Karpas-422 (cell line): ENCODE data around the gene TTYH1. TPM values are rescaled to one million over a fixed set of nuclear protein-coding genes. Genes with fewer than 3 reads are reported as not detected.

Experiments
- DNase-seq: peaks from one replicate; pipeline ENCODE4 v3.0.0-alpha.2; 2015
- H2AFZ ChIP-seq: fragments of 200-600 bp; sonication (generic); 2 replicates; pipeline ENCODE4 v1.6.1; 2014; ENCODE audit warnings: antibody characterized with exemption, low read length, mixed read lengths
- H3K27ac ChIP-seq: fragments of 200-600 bp; sonication (generic); 2 replicates; pipeline ENCODE4 v1.5.1; 2014; ENCODE audit warnings: mild to moderate bottlenecking, low read length, moderate library complexity
- H3K27me3 ChIP-seq: fragments of 200-600 bp; sonication (generic); 2 replicates; pipeline ENCODE4 v1.6.1; 2014; ENCODE audit warnings: low read length, mixed read lengths
- H3K36me3 ChIP-seq: fragments of 200-600 bp; sonication (generic); 2 replicates; pipeline ENCODE4 v1.6.1; 2014; ENCODE audit warnings: low read length, mixed read lengths; ENCODE audit not compliant: insufficient read depth
- H3K4me1 ChIP-seq: fragments of 200-600 bp; sonication (generic); 2 replicates; pipeline ENCODE4 v1.6.1; 2014; ENCODE audit warnings: mild to moderate bottlenecking, low read length, mixed read lengths
- H3K4me2 ChIP-seq: fragments of 200-600 bp; sonication (generic); 2 replicates; pipeline ENCODE4 v1.6.1; 2014; ENCODE audit warnings: low read length, low read depth, mild to moderate bottlenecking; ENCODE audit not compliant: poor library complexity, severe bottlenecking
- H3K4me3 ChIP-seq: fragments of 200-600 bp; sonication (generic); 2 replicates; pipeline ENCODE4 v1.5.1; 2014; ENCODE audit warnings: mild to moderate bottlenecking, antibody characterized with exemption, low read length, mixed read lengths
- H3K79me2 ChIP-seq: fragments of 200-600 bp; sonication (generic); 2 replicates; pipeline ENCODE4 v1.6.1; 2014; ENCODE audit warnings: mild to moderate bottlenecking, low read length, mixed read lengths
- H3K9ac ChIP-seq: fragments of 200-600 bp; sonication (generic); 2 replicates; pipeline ENCODE4 v1.6.0; 2014; ENCODE audit warnings: low read length
- H3K9me2 ChIP-seq: fragments of 200-600 bp; sonication (generic), shearing (Covaris generic); replicated peaks from 2 replicates; pipeline ENCODE4 v1.6.0; 2014; ENCODE audit warnings: mild to moderate bottlenecking, low read length, moderate library complexity; ENCODE audit not compliant: insufficient read depth
- H3K9me3 ChIP-seq: fragments of 300-700, 200-600 bp; sonication (generic); 2 replicates; pipeline ENCODE4 v1.6.1; 2014; ENCODE audit warnings: low read length, mixed read lengths
- H4K20me1 ChIP-seq: fragments of 200-600 bp; sonication (generic); 2 replicates; pipeline ENCODE4 v1.6.1; 2014; ENCODE audit warnings: mild to moderate bottlenecking, antibody characterized with exemption, low read length, low read depth; ENCODE audit not compliant: insufficient read depth
- total RNA-seq: library from RNA; depleted of rRNA; stranded (reverse); fragments of >200 nt; shearing (Covaris generic); gene quantifications from 2 replicates; pipeline ENCODE4 v1.2.3, GENCODE V29; 2014; ENCODE audit warnings: low replicate concordance

TTYH1 gene
- total RNA-seq, 1 experiment from 2014 or later, result not detected

GRCh38 chr19:54387991-54388801, 27.1 kb upstream of the TTYH1 start:
- no peak for DNase-seq
- peak overlapping the region; percentile 10 for H3K4me2 ChIP-seq

GRCh38 chr19:54388802-54389139, 26.5 kb upstream of the TTYH1 start:
- Histone ChIP-seq H3K4me2 (peak overlapping the region; percentile 10), H3K9me3 (no peaks in the 10 kb centered on the region), H3K27me3 (no peaks in the 10 kb centered on the region), H3K79me2 (no peaks in the 10 kb centered on the region), H4K20me1 (no peaks in the 10 kb centered on the region), H3K9me2 (no peaks in the 10 kb centered on the region), H2AFZ (no peak overlapping the region), H3K4me3 (no peak overlapping the region), H3K36me3 (no peaks in the 10 kb centered on the region), H3K27ac (no peak overlapping the region), H3K9ac (no peak overlapping the region), H3K4me1 (peaks cover 11% of the 10 kb centered on the region)
- DNase-seq, result no peak

More at GRCh38 chr19:54387991-54388801, 27.1 kb upstream of the TTYH1 start:
- Histone ChIP-seq H3K4me3 (no peak overlapping the region), H2AFZ (no peak overlapping the region), H3K9me2 (no peaks in the 10 kb centered on the region), H3K4me1 (peaks cover 11% of the 10 kb centered on the region), H3K79me2 (no peaks in the 10 kb centered on the region), H3K9ac (no peak overlapping the region), H4K20me1 (no peaks in the 10 kb centered on the region), H3K9me3 (no peaks in the 10 kb centered on the region), H3K27me3 (no peaks in the 10 kb centered on the region), H3K36me3 (no peaks in the 10 kb centered on the region), H3K27ac (no peak overlapping the region)

DNA sequence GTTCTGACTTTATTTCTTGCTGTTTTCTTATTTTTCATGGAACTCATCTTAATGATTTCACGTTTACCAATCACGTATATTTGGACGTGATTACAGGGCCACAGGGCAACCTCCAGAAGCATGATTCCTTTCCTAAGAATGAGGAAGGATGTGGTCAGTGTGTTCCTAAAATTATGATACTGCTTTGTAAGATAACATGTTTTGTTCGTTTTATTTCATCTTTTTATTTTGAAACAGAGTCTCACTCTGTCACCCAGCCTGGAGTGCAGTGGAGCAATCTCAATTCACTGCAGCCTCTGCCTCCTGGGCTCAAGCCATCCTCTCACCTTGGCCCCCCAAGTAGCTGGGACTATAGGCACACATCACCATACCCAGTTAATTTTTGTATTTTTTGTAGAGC, 25.7 kb upstream of the TTYH1 start:
- Histone ChIP-seq H3K4me3 (no peak overlapping the region), H3K27me3 (no peaks in the 10 kb centered on the region), H3K9ac (no peak overlapping the region), H3K9me2 (no peaks in the 10 kb centered on the region), H4K20me1 (no peaks in the 10 kb centered on the region), H3K79me2 (no peaks in the 10 kb centered on the region), H2AFZ (no peak overlapping the region), H3K27ac (no peak overlapping the region), H3K9me3 (no peaks in the 10 kb centered on the region), H3K36me3 (no peaks in the 10 kb centered on the region), H3K4me1 (peaks cover 11% of the 10 kb centered on the region), H3K4me2 (no peak overlapping the region)
- no peak for DNase-seq

DNA sequence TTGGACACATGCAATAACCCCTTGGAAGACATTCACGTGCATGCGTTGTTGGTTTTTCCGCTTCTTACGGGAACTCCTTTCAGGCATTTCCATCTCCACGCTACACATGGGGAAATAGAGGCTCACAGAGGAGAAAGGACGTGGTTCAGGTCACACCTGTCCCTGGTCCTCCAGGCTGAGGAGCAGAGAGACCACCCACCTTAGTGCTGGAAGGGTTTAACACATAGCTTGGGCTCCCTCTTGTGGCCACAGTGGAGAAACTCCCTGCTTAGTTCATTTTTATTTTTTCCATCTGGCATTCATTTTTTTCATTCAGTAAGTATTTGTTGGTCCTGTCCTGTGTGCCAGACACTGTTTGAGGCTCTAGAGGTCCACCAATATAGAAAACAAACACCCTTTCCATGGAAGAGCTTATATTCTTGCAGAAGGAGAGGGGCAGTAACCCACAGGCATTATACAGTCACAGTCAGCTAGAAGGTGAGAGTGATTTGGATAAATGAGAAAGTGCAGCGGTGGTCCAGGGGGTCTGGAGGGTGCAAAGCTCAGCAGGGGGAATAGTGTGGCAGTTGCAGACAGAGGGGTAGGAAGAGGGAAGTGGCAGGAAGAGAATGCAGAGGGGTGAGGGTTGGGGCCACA, 24.2 kb upstream of the TTYH1 start:
- H3K9me3 ChIP-seq, result no peaks in the 10 kb centered on the region

DNA sequence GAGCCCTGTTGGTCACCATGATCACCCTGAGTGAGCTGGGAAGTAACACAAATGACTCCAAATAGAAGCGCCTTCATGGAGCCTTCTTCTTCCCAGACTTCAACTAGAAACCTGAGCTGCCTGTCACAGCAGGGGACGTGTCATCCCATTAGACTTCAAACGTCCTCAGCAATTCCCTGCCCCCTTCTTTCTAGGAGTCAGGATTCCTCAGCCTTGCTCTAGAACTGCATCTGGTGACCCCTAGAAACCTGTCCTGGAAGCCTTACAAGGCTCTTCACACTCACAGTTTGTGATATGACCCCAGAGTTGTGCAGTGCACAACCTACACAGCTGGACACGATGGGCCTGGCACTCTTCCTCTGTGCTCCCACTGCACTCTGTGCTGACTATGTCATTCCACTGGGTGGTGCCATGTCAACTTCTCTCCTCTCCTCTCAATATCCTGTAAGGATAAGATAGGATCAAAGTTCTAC, 23.6 kb upstream of the TTYH1 start:
- peaks cover 11% of the 10 kb centered on the region for H3K4me1 ChIP-seq
- DNase-seq, result no peak
- H3K4me3 ChIP-seq, result no peak overlapping the region
- no peaks in the 10 kb centered on the region for H3K27me3 ChIP-seq
- no peaks in the 10 kb centered on the region for H4K20me1 ChIP-seq
- H3K4me2 ChIP-seq, result no peak overlapping the region
- H2AFZ ChIP-seq, result no peak overlapping the region
- no peaks in the 10 kb centered on the region for H3K36me3 ChIP-seq
- H3K79me2 ChIP-seq, result no peaks in the 10 kb centered on the region
- no peak overlapping the region for H3K27ac ChIP-seq
- no peaks in the 10 kb centered on the region for H3K9me2 ChIP-seq
- no peak overlapping the region for H3K9ac ChIP-seq
- no peaks in the 10 kb centered on the region for H3K9me3 ChIP-seq

More for the DNA sequence above, 24.2 kb upstream of the TTYH1 start:
- Histone ChIP-seq H3K27ac (no peak overlapping the region), H3K4me1 (peaks cover 11% of the 10 kb centered on the region), H3K79me2 (no peaks in the 10 kb centered on the region), H3K36me3 (no peaks in the 10 kb centered on the region), H4K20me1 (no peaks in the 10 kb centered on the region), H3K9me2 (no peaks in the 10 kb centered on the region), H3K9ac (no peak overlapping the region), H3K4me2 (no peak overlapping the region), H3K4me3 (no peak overlapping the region), H2AFZ (no peak overlapping the region), H3K27me3 (no peaks in the 10 kb centered on the region)
- DNase-seq, result peak; percentile 88

- Histone ChIP-seq H3K9ac (no peak overlapping the region), H3K4me2 (no peak overlapping the region), H3K27me3 (no peaks in the 10 kb centered on the region), H3K9me3 (no peaks in the 10 kb centered on the region), H3K27ac (no peak overlapping the region), H2AFZ (no peak overlapping the region), H3K4me1 (peaks cover 11% of the 10 kb centered on the region), H3K36me3 (no peaks in the 10 kb centered on the region), H3K79me2 (no peaks in the 10 kb centered on the region), H4K20me1 (no peaks in the 10 kb centered on the region), H3K4me3 (no peak overlapping the region), H3K9me2 (no peaks in the 10 kb centered on the region)
- DNase-seq, result no peak
These were observed 23.2 kb upstream of the TTYH1 start for GRCh38 chr19:54392105-54392504.

- Histone ChIP-seq H2AFZ (no peak overlapping the region), H3K36me3 (no peaks in the 10 kb centered on the region), H3K9ac (no peak overlapping the region), H3K79me2 (no peaks in the 10 kb centered on the region), H4K20me1 (no peaks in the 10 kb centered on the region), H3K9me2 (no peaks in the 10 kb centered on the region), H3K4me2 (no peak overlapping the region), H3K9me3 (no peaks in the 10 kb centered on the region), H3K27me3 (no peaks in the 10 kb centered on the region), H3K4me3 (no peak overlapping the region), H3K4me1 (peaks cover 6% of the 10 kb centered on the region), H3K27ac (no peak overlapping the region)
- DNase-seq, result no peak
These were observed 21.9 kb upstream of the TTYH1 start for GRCh38 chr19:54393381-54393780.

DNA sequence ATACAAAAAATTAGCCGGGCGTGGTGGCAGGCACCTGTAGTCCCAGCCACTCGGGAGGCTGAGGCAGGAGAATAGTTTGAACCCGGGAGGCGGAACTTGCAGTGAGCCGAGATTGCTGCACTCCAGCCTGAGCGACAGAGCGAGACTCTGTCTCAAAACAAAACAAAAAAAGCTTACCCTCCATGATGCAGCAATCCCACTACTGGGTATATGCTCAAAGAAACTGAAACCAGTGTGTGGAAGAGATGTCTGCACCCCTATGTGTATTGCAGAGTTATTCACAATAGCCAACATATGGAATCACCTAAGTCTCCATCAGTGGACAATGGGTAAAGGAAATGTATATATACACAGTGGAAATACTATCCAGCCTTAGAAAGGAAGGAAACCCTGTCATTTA, 19.6 kb upstream of the TTYH1 start:
- no peaks in the 10 kb centered on the region for H3K36me3 ChIP-seq
- H3K27me3 ChIP-seq, result no peaks in the 10 kb centered on the region
- no peaks in the 10 kb centered on the region for H3K79me2 ChIP-seq
- DNase-seq, result no peak
- no peaks in the 10 kb centered on the region for H3K4me1 ChIP-seq
- no peak overlapping the region for H3K9ac ChIP-seq
- H3K9me3 ChIP-seq, result no peaks in the 10 kb centered on the region
- no peak overlapping the region for H2AFZ ChIP-seq
- no peaks in the 10 kb centered on the region for H4K20me1 ChIP-seq
- H3K27ac ChIP-seq, result no peak overlapping the region
- H3K4me3 ChIP-seq, result no peak overlapping the region
- no peaks in the 10 kb centered on the region for H3K9me2 ChIP-seq
- no peak overlapping the region for H3K4me2 ChIP-seq
